BE2C (cell line): ENCODE data around the gene ARHGDIA.

ENCODE experiments used
- DNase-seq: peaks from one replicate; pipeline ENCODE4 v3.0.0-alpha.2; 2020
- H3K27me3 ChIP-seq: fragments of 250-450 bp; sonication (Bioruptor Pico); 2 replicates; pipeline ENCODE4 v1.5.1; 2020; ENCODE audit warnings: mild to moderate bottlenecking
- H3K36me3 ChIP-seq: fragments of 250-450 bp; sonication (Bioruptor Pico); 2 replicates; pipeline ENCODE4 v1.5.1; 2020; ENCODE audit warnings: mild to moderate bottlenecking
- H3K4me1 ChIP-seq: fragments of 250-450 bp; sonication (Bioruptor Pico); 2 replicates; pipeline ENCODE4 v1.5.1; 2020
- H3K4me3 ChIP-seq: 2 replicates; pipeline ENCODE4 v1.5.1; 2011; ENCODE audit warnings: low read depth, low read length
- H3K9me3 ChIP-seq: fragments of 250-450 bp; sonication (Bioruptor Pico); 2 replicates; pipeline ENCODE4 v1.5.1; 2020
- CTCF ChIP-seq: IDR thresholded peaks from 2 replicates; pipeline ENCODE4 v1.5.1; 2012; ENCODE audit warnings: mild to moderate bottlenecking, low read depth, low read length

ARHGDIA gene

GRCh38 chr17:81824595-81824994, 46.5 kb downstream of the ARHGDIA start:
- Histone ChIP-seq H3K36me3 (peaks cover 4% of the 10 kb centered on the region; the same call in 1 of the 2 replicates), H3K27me3 (no peaks in the 10 kb centered on the region), H3K4me1 (peaks cover 7% of the 10 kb centered on the region), H3K9me3 (no peaks in the 10 kb centered on the region), H3K4me3 (no peak overlapping the region)
- DNase-seq = no peak
- TF ChIP-seq CTCF = no peak

GRCh38 chr17:81823820-81824550, 47.2 kb downstream of the ARHGDIA start:
- peaks cover 7% of the 10 kb centered on the region for H3K4me1 ChIP-seq
- H3K27me3 ChIP-seq = no peaks in the 10 kb centered on the region
- no peak for DNase-seq
- no peak overlapping the region for H3K4me3 ChIP-seq
- H3K36me3 ChIP-seq = peaks cover 4% of the 10 kb centered on the region; the same call in 1 of the 2 replicates
- H3K9me3 ChIP-seq = no peaks in the 10 kb centered on the region
- no peak for TF ChIP-seq CTCF

- Histone ChIP-seq H3K4me1 (peaks cover 7% of the 10 kb centered on the region), H3K4me3 (no peak overlapping the region), H3K36me3 (peaks cover 4% of the 10 kb centered on the region; the same call in 1 of the 2 replicates), H3K27me3 (no peaks in the 10 kb centered on the region), H3K9me3 (no peaks in the 10 kb centered on the region)
- TF ChIP-seq CTCF = no peak
- no peak for DNase-seq
Measured at GRCh38 chr17:81822996-81823819, 47.9 kb downstream of the ARHGDIA start.

GRCh38 chr17:81822312-81822637, 48.9 kb downstream of the ARHGDIA start:
- TF ChIP-seq CTCF = no peak
- DNase-seq = no peak
- no peaks in the 10 kb centered on the region for H3K9me3 ChIP-seq
- H3K4me1 ChIP-seq = peaks cover 7% of the 10 kb centered on the region
- H3K4me3 ChIP-seq = no peak overlapping the region
- no peaks in the 10 kb centered on the region for H3K27me3 ChIP-seq
- H3K36me3 ChIP-seq = peaks cover 4% of the 10 kb centered on the region; the same call in 1 of the 2 replicates

GRCh38 chr17:81821603-81822311, 49.4 kb downstream of the ARHGDIA start:
- peak overlapping the region; percentile 3; the same call in 1 of the 2 replicates for H3K4me3 ChIP-seq
- no peaks in the 10 kb centered on the region for H3K27me3 ChIP-seq
- H3K4me1 ChIP-seq = peaks cover 7% of the 10 kb centered on the region
- TF ChIP-seq CTCF = peak; percentile 91
- peak; percentile 96 for DNase-seq
- H3K36me3 ChIP-seq = peaks cover 4% of the 10 kb centered on the region; the same call in 1 of the 2 replicates
- H3K9me3 ChIP-seq = no peaks in the 10 kb centered on the region
